A673 (cell line): ENCODE measurements around the gene TIMM17B. TPM values are rescaled to one million over a fixed set of nuclear protein-coding genes. Genes with fewer than 3 reads are reported as not detected.

Experiments used
- BruUV-seq: library from RNA; stranded (reverse); fragments of 400-500 nt; replicated peaks from 2 replicates; lab custom pipeline; 2021; lab: Mats Ljungman, UMichigan
- CTCF ChIA-PET: fragments of 300-600 bp; sonication (Branson Sonifier 250); formaldehyde crosslinking; loops from one replicate; lab custom pipeline; 2022; ENCODE audit warnings: antibody characterized with exemption; lab: Charles Lee
- POLR2A ChIA-PET: fragments of 300-600 bp; sonication (Branson Sonifier 250); formaldehyde crosslinking; loops from one replicate; lab custom pipeline; 2022; ENCODE audit warnings: antibody characterized with exemption; ENCODE audit not compliant: low non-redundant PET; lab: Charles Lee
- DNase-seq: peaks from one replicate; pipeline ENCODE4 v3.0.0-alpha.2; 2015; ENCODE audit warnings: low spot score
- H3K27ac ChIP-seq: fragments of 200-600 bp; sonication (generic); 2 replicates; pipeline ENCODE4 v1.5.1; 2016; ENCODE audit warnings: mixed run types, low read depth, mild to moderate bottlenecking, mixed read lengths, antibody characterized with exemption, low read length; ENCODE audit not compliant: poor library complexity, severe bottlenecking
- H3K27me3 ChIP-seq: fragments of 200-600 bp; sonication (generic); replicated peaks from 2 replicates; pipeline ENCODE4 v1.6.1; 2017; ENCODE audit warnings: mixed run types, low read depth, mild to moderate bottlenecking, mixed read lengths, antibody characterized with exemption, low read length; ENCODE audit not compliant: insufficient read depth, poor library complexity
- H3K36me3 ChIP-seq: fragments of 200-600 bp; sonication (generic); 2 replicates; pipeline ENCODE4 v1.6.1; 2016; ENCODE audit warnings: mixed run types, mild to moderate bottlenecking, mixed read lengths, antibody characterized with exemption, low read length; ENCODE audit not compliant: insufficient read depth, poor library complexity, severe bottlenecking
- H3K4me1 ChIP-seq: fragments of 200-600 bp; sonication (generic); 2 replicates; pipeline ENCODE4 v1.6.1; 2017; ENCODE audit warnings: mixed run types, mild to moderate bottlenecking, mixed read lengths, antibody characterized with exemption, low read length; ENCODE audit not compliant: insufficient read depth, poor library complexity, severe bottlenecking
- H3K4me3 ChIP-seq: fragments of 200-600 bp; sonication (generic); 2 replicates; pipeline ENCODE4 v1.5.1; 2016; ENCODE audit warnings: low read depth, mixed run types, mild to moderate bottlenecking, mixed read lengths, low read length; ENCODE audit not compliant: poor library complexity, severe bottlenecking
- H3K9me3 ChIP-seq: fragments of 200-600 bp; sonication (generic); 2 replicates; pipeline ENCODE4 v1.6.1; 2016; ENCODE audit warnings: mixed run types, low read depth, mild to moderate bottlenecking, mixed read lengths, antibody characterized with exemption, low read length; ENCODE audit not compliant: poor library complexity, severe bottlenecking
- CTCF ChIP-seq: fragments of 300-800, 200-600 bp; sonication (generic); conservative IDR thresholded peaks from 2 replicates; pipeline ENCODE4 v1.5.1; 2017; ENCODE audit warnings: low read depth, mild to moderate bottlenecking, antibody characterized with exemption, low read length, moderate library complexity, mixed read lengths
- EZH2 ChIP-seq: fragments of 200-600 bp; sonication (generic); IDR thresholded peaks from 2 replicates; pipeline ENCODE4 v1.6.1; 2017; ENCODE audit warnings: borderline replicate concordance, low read depth, mild to moderate bottlenecking, mixed read lengths, antibody characterized with exemption, low read length; ENCODE audit not compliant: poor library complexity, severe bottlenecking
- intact Hi-C: fragments of 100-400 bp; cut with micrococcal nuclease; formaldehyde crosslinking; loops from one replicate; pipeline ENCODE4 v1.10.0; 2022; ENCODE audit not compliant: unreplicated experiment
- total RNA-seq: library from RNA; stranded (reverse); gene quantifications from 2 replicates; pipeline ENCODE4 v1.2.3, GENCODE V29; 2021

Gene TIMM17B
- total RNA-seq, 1 experiment from 2014 or later = 60.8 TPM

GRCh38 chrX:48892896-48893295 lies 4.7 kb downstream of the TIMM17B start:
- Histone ChIP-seq H3K27me3 (no peaks in the 10 kb centered on the region), H3K27ac (no peak overlapping the region), H3K4me3 (no peak overlapping the region), H3K36me3 (no peaks in the 10 kb centered on the region), H3K4me1 (no peaks in the 10 kb centered on the region), H3K9me3 (no peaks in the 10 kb centered on the region)
- intact Hi-C loops = loop anchor here (10.0 kb wide), 1 partner anchor 88 kb away; the partner anchor contains the start of gene HDAC6
- DNase-seq = no peak
- CTCF ChIA-PET = no interaction called here
- POLR2A ChIA-PET = no interaction called here
- no TSS peak for BruUV-seq
- TF ChIP-seq EZH2 (no peak), CTCF (no peak)

- ChIA-PET POLR2A (interaction anchor here (0.6 kb wide), 1 partner anchor 41 kb away, joined by 5 read pairs; no protein-coding TSS in a partner anchor), CTCF (interaction anchor here (0.6 kb wide), 1 partner anchor 14 kb away, joined by 3 read pairs; no protein-coding TSS in a partner anchor)
- TF ChIP-seq EZH2 (no peak), CTCF (peak; percentile 52)
- Histone ChIP-seq H3K4me1 (no peaks in the 10 kb centered on the region), H3K36me3 (no peaks in the 10 kb centered on the region), H3K27me3 (no peaks in the 10 kb centered on the region), H3K9me3 (no peaks in the 10 kb centered on the region), H3K4me3 (peak overlapping the region; percentile 55), H3K27ac (peak overlapping the region; percentile 54)
- no TSS peak for BruUV-seq
- intact Hi-C loops = loop anchor here (10.0 kb wide), 1 partner anchor 87 kb away; the partner anchor contains the start of gene HDAC6
- DNase-seq = peak; percentile 91
These were observed 5.9 kb downstream of the TIMM17B start for GRCh38 chrX:48891402-48892288.

- no peaks in the 10 kb centered on the region for H3K9me3 ChIP-seq
- no TSS peak for BruUV-seq
- H3K4me3 ChIP-seq = peak overlapping the region; percentile 55
- intact Hi-C loops = loop anchor here (10.0 kb wide), 1 partner anchor 86 kb away; the partner anchor contains the start of gene HDAC6
- H3K27ac ChIP-seq = no peak overlapping the region
- no peaks in the 10 kb centered on the region for H3K36me3 ChIP-seq
- ChIA-PET CTCF (interaction anchor here (0.6 kb wide), 1 partner anchor 14 kb away, joined by 3 read pairs; no protein-coding TSS in a partner anchor), POLR2A (no interaction called here)
- H3K4me1 ChIP-seq = no peaks in the 10 kb centered on the region
- no peaks in the 10 kb centered on the region for H3K27me3 ChIP-seq
- TF ChIP-seq CTCF = no peak
- no peak for TF ChIP-seq EZH2
- no peak for DNase-seq
These were observed 6.6 kb downstream of the TIMM17B start for GRCh38 chrX:48890934-48891401.
